OCI-LY1 (cell line): ENCODE measurements around the gene CDH13.

Experiments
- H2AFZ ChIP-seq: fragments of 200-600 bp; sonication (generic), shearing (Covaris generic); 2 replicates; pipeline ENCODE4 v1.6.0; 2014; ENCODE audit warnings: antibody characterized with exemption, mild to moderate bottlenecking, low read length
- H3F3A ChIP-seq: fragments of 200-600 bp; sonication (generic), shearing (Covaris generic); 2 replicates; pipeline ENCODE4 v1.6.0; 2014; ENCODE audit warnings: mild to moderate bottlenecking, antibody characterized with exemption, low read length, moderate library complexity; ENCODE audit not compliant: insufficient read depth
- H3K27ac ChIP-seq: fragments of 200-600 bp; sonication (generic); 2 replicates; pipeline ENCODE4 v1.5.1; 2014; ENCODE audit warnings: low read length, mixed run types, mild to moderate bottlenecking, low read depth; ENCODE audit not compliant: poor library complexity, severe bottlenecking
- H3K27me3 ChIP-seq: fragments of 200-600 bp; sonication (generic); 2 replicates; pipeline ENCODE4 v1.6.0; 2014; ENCODE audit warnings: antibody characterized with exemption, mild to moderate bottlenecking, low read length, moderate library complexity; ENCODE audit not compliant: insufficient read depth
- H3K36me3 ChIP-seq: fragments of 200-600 bp; sonication (generic); 2 replicates; pipeline ENCODE4 v1.6.1; 2014; ENCODE audit warnings: mild to moderate bottlenecking, antibody characterized with exemption, low read length, moderate library complexity, mixed read lengths; ENCODE audit not compliant: insufficient read depth
- H3K4me1 ChIP-seq: fragments of 200-600 bp; sonication (generic); 2 replicates; pipeline ENCODE4 v1.5.1; 2014; ENCODE audit warnings: mild to moderate bottlenecking, low read length, moderate library complexity; ENCODE audit not compliant: insufficient read depth, severe bottlenecking
- H3K4me2 ChIP-seq: fragments of 200-600 bp; sonication (generic), shearing (Covaris generic); 2 replicates; pipeline ENCODE4 v1.6.1; 2014; ENCODE audit warnings: low read length
- H3K4me3 ChIP-seq: fragments of 200-600 bp; sonication (generic); 2 replicates; pipeline ENCODE4 v1.5.1; 2014; ENCODE audit warnings: low read length, low read depth, mild to moderate bottlenecking, mixed read lengths; ENCODE audit not compliant: poor library complexity, severe bottlenecking
- H3K79me2 ChIP-seq: fragments of 200-600 bp; shearing (Covaris generic); 2 replicates; pipeline ENCODE4 v1.6.1; 2016; ENCODE audit warnings: mixed run types, low read length, mixed read lengths; ENCODE audit not compliant: insufficient read depth
- H3K9ac ChIP-seq: fragments of 200-600 bp; sonication (generic), shearing (Covaris generic); 2 replicates; pipeline ENCODE4 v1.6.1; 2014; ENCODE audit warnings: mild to moderate bottlenecking, low read length, mixed read lengths
- H3K9me2 ChIP-seq: fragments of 200-600 bp; sonication (generic), shearing (Covaris generic); 2 replicates; pipeline ENCODE4 v1.6.1; 2014; ENCODE audit warnings: low read depth, mild to moderate bottlenecking, low read length, mixed read lengths
- H3K9me3 ChIP-seq: fragments of 200-600 bp; shearing (Covaris generic); 2 replicates; pipeline ENCODE4 v1.6.1; 2014; ENCODE audit warnings: low read length, mixed read lengths
- H4K20me1 ChIP-seq: fragments of 200-600 bp; sonication (generic), shearing (Covaris generic); 2 replicates; pipeline ENCODE4 v1.6.0; 2016; ENCODE audit warnings: mild to moderate bottlenecking, low read length; ENCODE audit not compliant: insufficient read depth
- CTCF ChIP-seq: fragments of 200-600 bp; sonication (generic), shearing (Covaris generic); IDR thresholded peaks from 2 replicates; pipeline ENCODE4 v1.5.1; 2017; ENCODE audit warnings: mild to moderate bottlenecking, antibody characterized with exemption, low read length, moderate library complexity, mixed read lengths
- EZH2 ChIP-seq: fragments of 200-600 bp; sonication (generic), shearing (Covaris generic); IDR thresholded peaks from 2 replicates; pipeline ENCODE4 v1.8.0; 2017; ENCODE audit warnings: borderline replicate concordance, mixed run types, mild to moderate bottlenecking, antibody characterized with exemption, low read length, moderate library complexity, mixed read lengths

The CDH13 gene

GRCh38 chr16:82808036-82808435 is 181.3 kb downstream of the CDH13 start:
- no peaks in the 10 kb centered on the region for H4K20me1 ChIP-seq
- no peak overlapping the region for H3K27ac ChIP-seq
- no peak overlapping the region for H2AFZ ChIP-seq
- no peaks in the 10 kb centered on the region for H3K9me2 ChIP-seq
- no peaks in the 10 kb centered on the region for H3K27me3 ChIP-seq
- H3K4me1 ChIP-seq: no peaks in the 10 kb centered on the region
- no peak overlapping the region for H3K9ac ChIP-seq
- TF ChIP-seq EZH2 (no peak), CTCF (no peak)
- no peak overlapping the region for H3K4me2 ChIP-seq
- H3K79me2 ChIP-seq: no peaks in the 10 kb centered on the region
- no peak overlapping the region for H3K4me3 ChIP-seq
- H3K9me3 ChIP-seq: no peaks in the 10 kb centered on the region
- H3F3A ChIP-seq: no peaks in the 10 kb centered on the region
- no peaks in the 10 kb centered on the region for H3K36me3 ChIP-seq

GRCh38 chr16:82810077-82810476 is 183.3 kb downstream of the CDH13 start:
- Histone ChIP-seq H2AFZ (no peak overlapping the region), H3K79me2 (no peaks in the 10 kb centered on the region), H3K9me3 (no peaks in the 10 kb centered on the region), H3K4me2 (no peak overlapping the region), H3K36me3 (no peaks in the 10 kb centered on the region), H3K9ac (no peak overlapping the region), H3K4me1 (no peaks in the 10 kb centered on the region), H3K27me3 (no peaks in the 10 kb centered on the region), H3K27ac (no peak overlapping the region), H3K4me3 (no peak overlapping the region), H3K9me2 (no peaks in the 10 kb centered on the region), H3F3A (no peaks in the 10 kb centered on the region), H4K20me1 (no peaks in the 10 kb centered on the region)
- TF ChIP-seq EZH2 (no peak), CTCF (no peak)

GRCh38 chr16:82814059-82814458 is 187.3 kb downstream of the CDH13 start:
- Histone ChIP-seq H2AFZ (no peak overlapping the region), H3K27me3 (no peaks in the 10 kb centered on the region), H3K9me3 (no peaks in the 10 kb centered on the region), H3F3A (no peaks in the 10 kb centered on the region), H3K27ac (no peak overlapping the region), H3K4me3 (no peak overlapping the region), H3K9me2 (no peaks in the 10 kb centered on the region), H4K20me1 (no peaks in the 10 kb centered on the region), H3K36me3 (no peaks in the 10 kb centered on the region), H3K9ac (no peak overlapping the region), H3K79me2 (no peaks in the 10 kb centered on the region), H3K4me1 (no peaks in the 10 kb centered on the region), H3K4me2 (no peak overlapping the region)
- TF ChIP-seq CTCF (no peak), EZH2 (no peak)
